ENCODE results near the gene GDPD2.

GDPD2 gene

GRCh38 chrX:70405003-70405402, 18.1 kb upstream of the GDPD2 start:
- TF ChIP-seq, protein P1, sequence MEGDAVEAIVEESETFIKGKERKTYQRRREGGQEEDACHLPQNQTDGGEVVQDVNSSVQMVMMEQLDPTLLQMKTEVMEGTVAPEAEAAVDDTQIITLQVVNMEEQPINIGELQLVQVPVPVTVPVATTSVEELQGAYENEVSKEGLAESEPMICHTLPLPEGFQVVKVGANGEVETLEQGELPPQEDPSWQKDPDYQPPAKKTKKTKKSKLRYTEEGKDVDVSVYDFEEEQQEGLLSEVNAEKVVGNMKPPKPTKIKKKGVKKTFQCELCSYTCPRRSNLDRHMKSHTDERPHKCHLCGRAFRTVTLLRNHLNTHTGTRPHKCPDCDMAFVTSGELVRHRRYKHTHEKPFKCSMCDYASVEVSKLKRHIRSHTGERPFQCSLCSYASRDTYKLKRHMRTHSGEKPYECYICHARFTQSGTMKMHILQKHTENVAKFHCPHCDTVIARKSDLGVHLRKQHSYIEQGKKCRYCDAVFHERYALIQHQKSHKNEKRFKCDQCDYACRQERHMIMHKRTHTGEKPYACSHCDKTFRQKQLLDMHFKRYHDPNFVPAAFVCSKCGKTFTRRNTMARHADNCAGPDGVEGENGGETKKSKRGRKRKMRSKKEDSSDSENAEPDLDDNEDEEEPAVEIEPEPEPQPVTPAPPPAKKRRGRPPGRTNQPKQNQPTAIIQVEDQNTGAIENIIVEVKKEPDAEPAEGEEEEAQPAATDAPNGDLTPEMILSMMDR (IDR thresholded peaks at IDR 0.05) = no peak
- H3K79me2 ChIP-seq = no peaks in the 10 kb centered on the region
- no peaks in the 10 kb centered on the region for H3K27me3 ChIP-seq (ENCODE audit: control insufficient read depth, insufficient read depth, low read length)
- H3K4me3 ChIP-seq (ENCODE audit: low read depth, low read length) = no peak overlapping the region
- H3K9ac ChIP-seq = no peak overlapping the region
- H3K4me2 ChIP-seq (ENCODE audit: low read length) = no peak overlapping the region
- no peaks in the 10 kb centered on the region for H3K4me1 ChIP-seq
- H3K27ac ChIP-seq = no peak overlapping the region
- no peaks in the 10 kb centered on the region for H3K9me3 ChIP-seq (ENCODE audit: control insufficient read depth, low read length)
- H2AFZ ChIP-seq = no peak overlapping the region
- H3K36me3 ChIP-seq (ENCODE audit: control insufficient read depth, insufficient read depth, low read length) = no peaks in the 10 kb centered on the region

GRCh38 chrX:70410921-70411320, 12.2 kb upstream of the GDPD2 start:
- H3K4me1 ChIP-seq = no peaks in the 10 kb centered on the region
- no peak overlapping the region for H2AFZ ChIP-seq
- no peaks in the 10 kb centered on the region for H3K36me3 ChIP-seq (ENCODE audit: control insufficient read depth, insufficient read depth, low read length)
- H3K9me3 ChIP-seq (ENCODE audit: control insufficient read depth, low read length) = no peaks in the 10 kb centered on the region
- no peak overlapping the region for H3K4me3 ChIP-seq (ENCODE audit: low read depth, low read length)
- no peak overlapping the region for H3K27ac ChIP-seq
- TF ChIP-seq, protein P1 (IDR thresholded peaks at IDR 0.05) = no peak
- no peaks in the 10 kb centered on the region for H3K79me2 ChIP-seq
- H3K27me3 ChIP-seq (ENCODE audit: control insufficient read depth, insufficient read depth, low read length) = no peaks in the 10 kb centered on the region
- no peak overlapping the region for H3K9ac ChIP-seq
- no peak overlapping the region for H3K4me2 ChIP-seq (ENCODE audit: low read length)

DNA sequence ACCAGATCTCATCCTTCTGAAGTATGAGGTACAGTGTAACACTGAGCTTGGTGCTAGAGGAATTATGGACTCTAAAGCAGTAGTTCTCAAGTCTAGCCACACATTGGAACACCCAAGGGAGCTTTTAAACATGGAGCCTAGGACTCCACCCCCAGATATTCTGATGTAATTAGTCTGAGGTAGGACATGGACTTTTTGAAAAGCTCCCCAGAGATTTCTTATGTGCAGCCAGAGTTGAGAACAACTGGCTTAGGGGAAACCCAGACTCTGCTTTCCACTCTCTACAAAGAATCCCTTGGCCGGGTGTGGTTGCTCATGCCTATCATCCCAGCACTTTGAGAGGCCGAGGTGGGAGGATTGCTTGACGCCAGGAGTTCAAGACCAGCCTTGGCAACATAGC, 11.6 kb upstream of the GDPD2 start:
- Histone ChIP-seq H3K4me3 (ENCODE audit: low read depth, low read length) (no peak overlapping the region), H3K36me3 (ENCODE audit: control insufficient read depth, insufficient read depth, low read length) (no peaks in the 10 kb centered on the region), H3K9me3 (ENCODE audit: control insufficient read depth, low read length) (no peaks in the 10 kb centered on the region), H2AFZ (no peak overlapping the region), H3K27ac (no peak overlapping the region), H3K4me2 (ENCODE audit: low read length) (no peak overlapping the region), H3K9ac (no peak overlapping the region), H3K27me3 (ENCODE audit: control insufficient read depth, insufficient read depth, low read length) (no peaks in the 10 kb centered on the region), H3K4me1 (no peaks in the 10 kb centered on the region), H3K79me2 (no peaks in the 10 kb centered on the region)
- TF ChIP-seq, protein P1 (IDR thresholded peaks at IDR 0.05) = no peak

DNA sequence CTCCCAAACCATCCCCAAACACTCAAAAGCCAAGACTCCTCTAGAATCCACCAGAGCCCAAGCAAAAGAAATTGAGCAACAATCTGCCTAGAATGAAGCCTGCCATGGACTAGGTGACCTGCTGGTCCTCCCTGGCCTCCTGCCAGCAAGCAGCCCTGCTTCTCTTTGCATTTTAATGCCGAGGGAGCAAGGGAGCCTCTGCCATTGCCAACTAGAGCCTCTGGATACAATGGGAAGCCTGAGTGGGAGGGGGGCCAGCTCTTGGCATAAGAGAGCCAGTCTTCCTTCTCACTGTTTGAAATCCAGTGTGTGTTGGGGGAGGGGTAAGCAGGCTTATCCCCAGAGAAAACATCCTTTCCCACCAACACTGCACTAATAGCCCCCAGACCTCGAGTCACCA, 1.5 kb upstream of the GDPD2 start:
- Histone ChIP-seq H3K27me3 (ENCODE audit: control insufficient read depth, insufficient read depth, low read length) (no peaks in the 10 kb centered on the region), H3K9me3 (ENCODE audit: control insufficient read depth, low read length) (no peaks in the 10 kb centered on the region), H3K9ac (no peak overlapping the region), H3K79me2 (no peaks in the 10 kb centered on the region), H3K36me3 (ENCODE audit: control insufficient read depth, insufficient read depth, low read length) (no peaks in the 10 kb centered on the region), H3K27ac (no peak overlapping the region), H3K4me2 (ENCODE audit: low read length) (no peak overlapping the region), H2AFZ (no peak overlapping the region), H3K4me3 (ENCODE audit: low read depth, low read length) (no peak overlapping the region), H3K4me1 (no peaks in the 10 kb centered on the region)
- TF ChIP-seq, protein P1 (IDR thresholded peaks at IDR 0.05) = no peak

DNA sequence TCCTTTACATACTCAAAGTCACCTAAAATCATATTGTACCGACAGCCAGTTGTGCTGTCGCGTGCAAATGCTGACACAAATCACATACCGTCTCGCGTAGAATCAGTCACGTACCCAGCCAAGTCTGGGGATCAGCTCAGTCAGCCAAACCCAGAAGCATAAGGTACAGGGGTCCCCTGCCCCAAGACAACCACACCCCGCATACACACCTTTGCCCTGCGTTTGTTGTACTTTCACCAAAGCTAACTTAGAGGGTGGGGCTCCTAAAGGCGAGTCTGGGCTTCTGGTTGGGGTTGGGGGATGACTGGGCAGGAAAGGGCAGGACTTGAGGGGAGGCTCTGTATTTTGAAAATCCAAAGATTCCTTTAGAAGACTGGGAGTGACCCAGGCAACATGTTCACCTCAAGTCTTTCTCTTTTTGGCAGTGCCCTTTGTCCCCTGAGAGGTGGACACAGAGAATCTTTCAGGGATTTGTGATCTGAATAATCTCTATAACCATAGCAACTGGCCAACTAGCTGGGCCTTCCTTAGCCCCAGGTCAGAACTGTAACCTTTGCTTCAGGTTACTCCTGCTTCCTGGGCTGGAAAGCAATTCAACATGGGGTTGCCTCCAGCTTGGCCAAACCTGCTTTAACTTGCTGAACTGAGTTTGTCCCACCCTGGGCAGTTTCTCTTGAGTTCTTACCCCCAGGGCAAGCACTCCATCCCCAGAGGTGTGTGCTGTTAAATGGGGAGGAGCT, 992 bp downstream of the GDPD2 start:
- no peaks in the 10 kb centered on the region for H3K4me1 ChIP-seq
- TF ChIP-seq, protein P1 (IDR thresholded peaks at IDR 0.05) = no peak
- H3K4me3 ChIP-seq (ENCODE audit: low read depth, low read length) = no peak overlapping the region
- H3K27ac ChIP-seq = no peak overlapping the region
- H2AFZ ChIP-seq = no peak overlapping the region
- no peaks in the 10 kb centered on the region for H3K36me3 ChIP-seq (ENCODE audit: control insufficient read depth, insufficient read depth, low read length)
- no peaks in the 10 kb centered on the region for H3K9me3 ChIP-seq (ENCODE audit: control insufficient read depth, low read length)
- no peak overlapping the region for H3K9ac ChIP-seq
- H3K79me2 ChIP-seq = no peaks in the 10 kb centered on the region
- H3K4me2 ChIP-seq (ENCODE audit: low read length) = no peak overlapping the region
- no peaks in the 10 kb centered on the region for H3K27me3 ChIP-seq (ENCODE audit: control insufficient read depth, insufficient read depth, low read length)

All from parathyroid adenoma (tissue), 2 donors.